Stimulated activated CD8-positive, alpha-beta memory T cell treated with anti-CD3 and anti-CD28 coated beads, Interleukin-7, amount 100 ng/mL, for 1 hour (primary cell): ENCODE data around the gene SLC37A2.
"Not testable (repeated sequence)": the region's sequence is repeated elsewhere in the genome, so short reads cannot be mapped to it uniquely, and the experiment has no call there.

Source experiments
- DNase-seq, 2 donors: peaks; one replicate each; pipeline ENCODE4 v3.0.0-alpha.2; 2020; ENCODE audit warnings: low read depth in 2 of 2

Gene SLC37A2

GRCh38 chr11:125062931-125063428 is at the start of gene SLC37A2:
TSS of gene SLC37A2 (plus strand) at chr11:125063305. CDS start at chr11:125063368, 63 bp downstream.
- DNase-seq = no peak

GRCh38 chr11:125016413-125016812 is 46.7 kb upstream of the SLC37A2 start:
- no peak for DNase-seq

- DNase-seq = no peak
Observed at GRCh38 chr11:125020342-125020741, 42.8 kb upstream of the SLC37A2 start.

GRCh38 chr11:125022551-125022950 is 40.6 kb upstream of the SLC37A2 start:
- DNase-seq = no peak

GRCh38 chr11:125025968-125026367 is 37.1 kb upstream of the SLC37A2 start:
- DNase-seq = no peak

- not testable (repeated sequence) for DNase-seq
Observed at GRCh38 chr11:125029431-125029830, 33.7 kb upstream of the SLC37A2 start.

GRCh38 chr11:125036933-125037332 is 26.2 kb upstream of the SLC37A2 start:
- DNase-seq = no peak

GRCh38 chr11:125049164-125049792 is 13.8 kb upstream of the SLC37A2 start:
- no peak for DNase-seq

GRCh38 chr11:125052047-125052446 is 11.1 kb upstream of the SLC37A2 start:
- no peak for DNase-seq

- no peak for DNase-seq
Observed at GRCh38 chr11:125053167-125053566, 9.9 kb upstream of the SLC37A2 start.

GRCh38 chr11:125055107-125055715 is 7.9 kb upstream of the SLC37A2 start:
- no peak for DNase-seq

GRCh38 chr11:125056111-125056510 is 7.0 kb upstream of the SLC37A2 start:
- not testable (repeated sequence) for DNase-seq

- no peak for DNase-seq
Observed at GRCh38 chr11:125056931-125057692, 6.0 kb upstream of the SLC37A2 start.

- DNase-seq = no peak
Observed at GRCh38 chr11:125057693-125058016, 5.5 kb upstream of the SLC37A2 start.

GRCh38 chr11:125061281-125061680 is 1.8 kb upstream of the SLC37A2 start:
- DNase-seq = no peak

GRCh38 chr11:125062218-125062930 is 731 bp upstream of the SLC37A2 start:
- DNase-seq = no peak

- no peak for DNase-seq
Observed at GRCh38 chr11:125063429-125064043, 431 bp downstream of the SLC37A2 start.

GRCh38 chr11:125064070-125064469 is 965 bp downstream of the SLC37A2 start:
- no peak for DNase-seq

- no peak for DNase-seq
Observed at GRCh38 chr11:125068368-125068767, 5.3 kb downstream of the SLC37A2 start.

GRCh38 chr11:125069008-125069407 is 5.9 kb downstream of the SLC37A2 start:
- no peak for DNase-seq

GRCh38 chr11:125069796-125070195 is 6.7 kb downstream of the SLC37A2 start:
- DNase-seq = no peak
